IMR-90 (cell line): Measurements from ENCODE around the gene MAP1LC3B2. TPM values are rescaled to one million over a fixed set of nuclear protein-coding genes. Genes with fewer than 3 reads are reported as not detected.

Experiments used
- ATAC-seq: fragments of 200-7000 bp; cut with Tn5 transposase; 2 replicates; pipeline ENCODE4 v1.9.1; 2020; ENCODE audit warnings: low read depth, mild to moderate bottlenecking, moderate library complexity
- BruUV-seq: library from RNA; stranded (reverse); fragments of 400-500 nt; replicated peaks from 2 replicates; lab custom pipeline; 2021; lab: Mats Ljungman, UMichigan
- CTCF ChIA-PET: fragments of 300-600 bp; formaldehyde crosslinking; extraction: SDS; loops from one replicate; lab custom pipeline; 2021; ENCODE audit warnings: antibody characterized with exemption; lab: Yijun Ruan, JAX
- POLR2A ChIA-PET: fragments of 300-600 bp; sonication (Branson Sonifier 250); formaldehyde crosslinking; loops from one replicate; lab custom pipeline; 2022; ENCODE audit warnings: antibody characterized with exemption; ENCODE audit not compliant: unreplicated experiment; lab: Charles Lee
- DNase-seq: peaks from one replicate; pipeline ENCODE4 v3.0.0; 2013
- H2AFZ ChIP-seq: replicated peaks from 2 replicates; pipeline ENCODE3; 2013; ENCODE audit warnings: low read length, mild to moderate bottlenecking; ENCODE audit not compliant: poor library complexity
- H2AK5ac ChIP-seq: 2 replicates; pipeline ENCODE4 v1.6.1; 2013; ENCODE audit warnings: low read depth, low read length, inconsistent platforms
- H2AK9ac ChIP-seq: replicated peaks from 2 replicates; pipeline ENCODE3; 2013; ENCODE audit warnings: mild to moderate bottlenecking, low read depth, low read length, moderate library complexity; ENCODE audit not compliant: poor library complexity
- H2BK120ac ChIP-seq: 2 replicates; pipeline ENCODE4 v1.6.1; 2013; ENCODE audit warnings: low read depth, low read length, inconsistent platforms
- H2BK15ac ChIP-seq: 3 replicates; pipeline ENCODE4 v1.6.1; 2013; ENCODE audit warnings: low read depth, low read length, inconsistent platforms
- H2BK20ac ChIP-seq: 2 replicates; pipeline ENCODE4 v1.6.1; 2013; ENCODE audit warnings: low read depth, mild to moderate bottlenecking, inconsistent platforms, low read length, moderate library complexity
- H2BK5ac ChIP-seq: 2 replicates; pipeline ENCODE4 v1.6.1; 2013; ENCODE audit warnings: mild to moderate bottlenecking, low read depth, low read length, inconsistent platforms; ENCODE audit not compliant: poor library complexity, severe bottlenecking
- H3K14ac ChIP-seq: replicated peaks from 2 replicates; pipeline ENCODE4 v1.6.1; 2013; ENCODE audit warnings: low read depth, low read length, inconsistent platforms
- H3K18ac ChIP-seq: 2 replicates; pipeline ENCODE4 v1.6.1; 2013; ENCODE audit warnings: low read depth, low read length, control low read depth
- H3K23ac ChIP-seq: 2 replicates; pipeline ENCODE4 v1.6.1; 2013; ENCODE audit warnings: low read depth, low read length, inconsistent platforms
- H3K27ac ChIP-seq: 2 replicates; pipeline ENCODE4 v1.5.1; 2013; ENCODE audit warnings: mild to moderate bottlenecking, control low read depth, low read length; ENCODE audit not compliant: insufficient read depth
- H3K27me3 ChIP-seq: 2 replicates; pipeline ENCODE4 v1.6.1; 2013; ENCODE audit warnings: low read length; ENCODE audit not compliant: control insufficient read depth, insufficient read depth
- H3K36me3 ChIP-seq: 2 replicates; pipeline ENCODE4 v1.6.1; 2013; ENCODE audit warnings: low read length, mixed read lengths; ENCODE audit not compliant: control insufficient read depth, insufficient read depth
- H3K4ac ChIP-seq: 2 replicates; pipeline ENCODE4 v1.6.1; 2013; ENCODE audit warnings: low read depth, low read length, inconsistent platforms
- H3K4me1 ChIP-seq: 2 replicates; pipeline ENCODE4 v1.6.1; 2013; ENCODE audit warnings: low read length, mixed read lengths; ENCODE audit not compliant: control insufficient read depth, insufficient read depth
- H3K4me2 ChIP-seq: 2 replicates; pipeline ENCODE4 v1.6.1; 2013; ENCODE audit warnings: low read depth, mild to moderate bottlenecking, control low read depth, low read length, moderate library complexity
- H3K4me3 ChIP-seq: 2 replicates; pipeline ENCODE4 v1.5.1; 2013; ENCODE audit warnings: low read depth, mild to moderate bottlenecking, control low read depth, low read length, moderate library complexity; ENCODE audit not compliant: insufficient read depth
- H3K56ac ChIP-seq: 2 replicates; pipeline ENCODE4 v1.6.1; 2013; ENCODE audit warnings: low read length, inconsistent platforms; ENCODE audit not compliant: insufficient read depth; ENCODE audit errors: extremely low read depth
- H3K79me1 ChIP-seq, 2 experiments: 2 replicates each; pipeline ENCODE4 v1.6.1; 2013; ENCODE audit warnings: low read length in 2 of 2, inconsistent platforms in 1 of 2, low read depth in 1 of 2
- H3K9ac ChIP-seq: 2 replicates; pipeline ENCODE4 v1.6.1; 2013; ENCODE audit warnings: low read depth, low read length, control low read depth
- H3K9me1 ChIP-seq: 2 replicates; pipeline ENCODE4 v1.6.1; 2013; ENCODE audit warnings: low read length, inconsistent platforms; ENCODE audit not compliant: insufficient read depth
- H3K9me3 ChIP-seq: 2 replicates; pipeline ENCODE4 v1.6.1; 2013; ENCODE audit warnings: low read length; ENCODE audit not compliant: control insufficient read depth, insufficient read depth
- H4K20me1 ChIP-seq: 2 replicates; pipeline ENCODE4 v1.6.1; 2013; ENCODE audit warnings: low read length, inconsistent platforms; ENCODE audit not compliant: insufficient read depth
- H4K5ac ChIP-seq: 2 replicates; pipeline ENCODE4 v1.6.1; 2013; ENCODE audit warnings: mild to moderate bottlenecking, low read depth, low read length, control low read depth
- H4K8ac ChIP-seq, 2 experiments: 2 replicates each; pipeline ENCODE4 v1.6.1; 2013; ENCODE audit warnings: low read depth in 2 of 2, low read length in 2 of 2, control low read depth in 1 of 2, inconsistent platforms in 1 of 2
- H4K91ac ChIP-seq: 2 replicates; pipeline ENCODE4 v1.6.1; 2013; ENCODE audit warnings: low read depth, low read length, inconsistent platforms; ENCODE audit not compliant: insufficient read depth
- CTCF ChIP-seq: conservative IDR thresholded peaks from 2 replicates; pipeline ENCODE4 v1.5.1; 2012; ENCODE audit warnings: mild to moderate bottlenecking, low read depth, low read length, improper control_type of control experiment
- FOS ChIP-seq: fragments of 150-350 bp; IDR thresholded peaks from 2 replicates; pipeline ENCODE4 v1.6.1; 2016; ENCODE audit warnings: low read depth, low read length
- MAFK ChIP-seq: IDR thresholded peaks from 2 replicates; pipeline ENCODE4 v1.6.1; 2012; ENCODE audit warnings: low read depth, low read length, improper control_type of control experiment
- NFE2L2 ChIP-seq: fragments of 150-350 bp; IDR thresholded peaks from 2 replicates; pipeline ENCODE4 v1.6.1; 2016; ENCODE audit warnings: low read depth, mild to moderate bottlenecking, low read length
- RFX5 ChIP-seq: IDR thresholded peaks from 2 replicates; pipeline ENCODE4 v1.8.0; 2012; ENCODE audit warnings: low read depth, mild to moderate bottlenecking, low read length, moderate library complexity
- SMC3 ChIP-seq: fragments of 150-350 bp; IDR thresholded peaks from 2 replicates; pipeline ENCODE4 v1.6.1; 2016; ENCODE audit warnings: low read depth, mild to moderate bottlenecking, antibody characterized with exemption, low read length, moderate library complexity
- USF2 ChIP-seq: fragments of 150-350 bp; IDR thresholded peaks from 2 replicates; pipeline ENCODE4 v1.6.1; 2017; ENCODE audit warnings: mild to moderate bottlenecking, antibody characterized with exemption, low read length, low read depth
- WGBS, 2 experiments: methylation state at CpG; one replicate each; pipeline versions ENCODE4 v1.1.5 to v1.1.7; 2013; ENCODE audit warnings: missing lambda C conversion rate in 2 of 2; ENCODE audit not compliant: insufficient read length in 1 of 2; ENCODE audit errors: extremely low coverage in 2 of 2; 5-methylcytosine and 5-hydroxymethylcytosine counted together
- dilution Hi-C: fragments of 300-500 bp; cut with HindIII; formaldehyde crosslinking; loops from one replicate; pipeline ENCODE4 v1.14.3; 2018; ENCODE audit warnings: low sequenced_read_pairs; ENCODE audit not compliant: unreplicated experiment
- in situ Hi-C: fragments of 300-500 bp; cut with MboI; formaldehyde crosslinking; loops from 3 replicates; pipeline ENCODE4 v1.14.3; 2019; ENCODE audit warnings: low sequenced_read_pairs, inconsistent platforms, mixed read lengths
- intact Hi-C: fragments of 100-400 bp; cut with micrococcal nuclease; formaldehyde crosslinking; loops from 2 replicates; pipeline ENCODE4 v1.10.0; 2022
- polyA plus RNA-seq, 3 experiments: library from polyadenylated mRNA; depleted of rRNA; stranded (reverse); fragments of >200 nt; gene quantifications; 2 replicates each; pipeline ENCODE4 v1.2.3, GENCODE V29; 2012; ENCODE audit warnings: low replicate concordance in 1 of 3
- total RNA-seq: library from RNA; depleted of rRNA; stranded (reverse); fragments of >200 nt; gene quantifications from 2 replicates; pipeline ENCODE4 v1.2.3, GENCODE V29; 2012

Gene MAP1LC3B2
- total and polyA plus RNA-seq, 2 of the 4 experiments (the other 2 are of a cell fraction), result 1.4 TPM; not detected in 1

GRCh38 chr12:116513944-116514343 lies 45.2 kb upstream of the MAP1LC3B2 start:
- Histone ChIP-seq H3K14ac (no peak overlapping the region), H3K27me3 (peaks cover 1% of the 10 kb centered on the region; the same call in 1 of the 2 replicates), H3K4me2 (no peak overlapping the region), H3K9me1 (0 out of 2 replicates have a peak, but pooled peaks cover 2% of the 10 kb centered on the region), H2BK15ac (no peak overlapping the region), H3K27ac (no peak overlapping the region), H3K36me3 (no peaks in the 10 kb centered on the region), H4K8ac (no peak overlapping the region), H3K9me3 (no peaks in the 10 kb centered on the region), H3K18ac (no peak overlapping the region), H3K9ac (no peak overlapping the region), H2AFZ (no peak overlapping the region), H3K4ac (no peak overlapping the region), H2AK9ac (no peak overlapping the region), H2BK5ac (no peak overlapping the region), H2BK20ac (no peak overlapping the region), H3K56ac (no peak overlapping the region), H2BK120ac (no peak overlapping the region), H4K91ac (no peak overlapping the region), H2AK5ac (no peak overlapping the region), H4K20me1 (no peaks in the 10 kb centered on the region), H3K23ac (no peak overlapping the region), H3K79me1 (no peaks in the 10 kb centered on the region), H4K5ac (no peak overlapping the region), H3K4me3 (no peak overlapping the region), H3K4me1 (no peaks in the 10 kb centered on the region)
- no TSS peak for BruUV-seq
- dilution Hi-C loops (no loop called here), intact Hi-C loops (no loop called here), in situ Hi-C loops (no loop called here)
- TF ChIP-seq RFX5 (no peak), USF2 (no peak), NFE2L2 (no peak), SMC3 (no peak), FOS (no peak), CTCF (no peak), MAFK (no peak)
- POLR2A ChIA-PET, result no interaction called here
- CTCF ChIA-PET, result no interaction called here
- no peak for DNase-seq
- ATAC-seq, result no peak
- WGBS, 2 experiments, result 79% methylated on average over 6 of the region's 8 CpGs; no CpG with 5 or more reads in 1 of the 2 experiments
